ENCODE data around the gene ENSA.

DNA sequence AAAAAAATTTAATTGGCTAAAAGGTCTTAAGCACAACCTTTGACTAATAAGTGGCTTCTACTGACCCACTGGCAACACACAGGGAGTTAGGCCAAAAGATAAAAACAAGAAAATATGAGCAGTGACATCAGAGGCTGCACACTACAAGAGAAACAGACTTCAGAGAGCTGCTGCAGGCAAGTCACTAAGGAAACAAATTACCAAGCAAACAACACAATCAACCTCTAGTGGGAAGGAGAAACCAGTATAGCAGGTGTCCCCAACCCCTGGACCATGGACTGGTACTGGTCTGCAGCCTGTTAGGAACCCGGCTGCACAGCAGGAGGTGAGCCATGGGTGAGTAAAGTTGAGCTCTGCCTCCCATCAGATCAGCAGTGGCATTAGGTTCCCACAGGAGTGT, 20.8 kb upstream of the ENSA start:
- no peak for TF ChIP-seq CTCF (IDR thresholded peaks at IDR 0.05)
- TF ChIP-seq POLR2A (IDR thresholded peaks at IDR 0.05) = no peak
